Measurements from ENCODE around the gene EXOG.

DNA sequence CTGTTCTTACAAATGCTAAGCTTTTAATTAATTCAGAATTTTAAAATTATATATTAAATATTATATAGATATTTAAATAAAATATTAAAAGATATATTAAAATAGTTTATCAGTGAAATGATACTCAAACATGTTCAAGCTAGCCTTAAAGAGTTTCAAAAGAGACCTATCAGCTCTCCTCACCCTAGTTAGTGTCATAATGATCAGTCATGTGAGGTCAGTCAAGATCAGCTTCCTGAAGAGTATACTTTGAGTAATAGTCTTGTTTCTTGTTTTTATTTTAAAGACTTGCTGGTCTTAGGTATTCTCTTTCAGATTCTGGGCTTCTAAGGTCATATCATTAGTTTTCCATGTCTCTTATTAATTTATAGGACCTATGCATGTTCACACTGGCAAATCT, 14.5 kb downstream of the EXOG start:
- TF ChIP-seq, protein P1, sequence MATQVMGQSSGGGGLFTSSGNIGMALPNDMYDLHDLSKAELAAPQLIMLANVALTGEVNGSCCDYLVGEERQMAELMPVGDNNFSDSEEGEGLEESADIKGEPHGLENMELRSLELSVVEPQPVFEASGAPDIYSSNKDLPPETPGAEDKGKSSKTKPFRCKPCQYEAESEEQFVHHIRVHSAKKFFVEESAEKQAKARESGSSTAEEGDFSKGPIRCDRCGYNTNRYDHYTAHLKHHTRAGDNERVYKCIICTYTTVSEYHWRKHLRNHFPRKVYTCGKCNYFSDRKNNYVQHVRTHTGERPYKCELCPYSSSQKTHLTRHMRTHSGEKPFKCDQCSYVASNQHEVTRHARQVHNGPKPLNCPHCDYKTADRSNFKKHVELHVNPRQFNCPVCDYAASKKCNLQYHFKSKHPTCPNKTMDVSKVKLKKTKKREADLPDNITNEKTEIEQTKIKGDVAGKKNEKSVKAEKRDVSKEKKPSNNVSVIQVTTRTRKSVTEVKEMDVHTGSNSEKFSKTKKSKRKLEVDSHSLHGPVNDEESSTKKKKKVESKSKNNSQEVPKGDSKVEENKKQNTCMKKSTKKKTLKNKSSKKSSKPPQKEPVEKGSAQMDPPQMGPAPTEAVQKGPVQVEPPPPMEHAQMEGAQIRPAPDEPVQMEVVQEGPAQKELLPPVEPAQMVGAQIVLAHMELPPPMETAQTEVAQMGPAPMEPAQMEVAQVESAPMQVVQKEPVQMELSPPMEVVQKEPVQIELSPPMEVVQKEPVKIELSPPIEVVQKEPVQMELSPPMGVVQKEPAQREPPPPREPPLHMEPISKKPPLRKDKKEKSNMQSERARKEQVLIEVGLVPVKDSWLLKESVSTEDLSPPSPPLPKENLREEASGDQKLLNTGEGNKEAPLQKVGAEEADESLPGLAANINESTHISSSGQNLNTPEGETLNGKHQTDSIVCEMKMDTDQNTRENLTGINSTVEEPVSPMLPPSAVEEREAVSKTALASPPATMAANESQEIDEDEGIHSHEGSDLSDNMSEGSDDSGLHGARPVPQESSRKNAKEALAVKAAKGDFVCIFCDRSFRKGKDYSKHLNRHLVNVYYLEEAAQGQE (IDR thresholded peaks at IDR 0.05; ENCODE audit: insufficient read depth in 1 of 2, low read depth in 2 of 2, low read length in 2 of 2), result no peak
- TF ChIP-seq TAF1 (IDR thresholded peaks at IDR 0.05; ENCODE audit: borderline replicate concordance, insufficient read depth, low read length), result no peak

Data from PFSK-1 (cell line).